IMR-90 (cell line): Measurements from ENCODE around the gene ARL2. TPM values are rescaled to one million over a fixed set of nuclear protein-coding genes. Genes with fewer than 3 reads are reported as not detected.

Source experiments
- ATAC-seq: fragments of 200-7000 bp; cut with Tn5 transposase; 2 replicates; pipeline ENCODE4 v1.9.1; 2020; ENCODE audit warnings: low read depth, mild to moderate bottlenecking, moderate library complexity
- BruUV-seq: library from RNA; stranded (reverse); fragments of 400-500 nt; replicated peaks from 2 replicates; lab custom pipeline; 2021; lab: Mats Ljungman, UMichigan
- CTCF ChIA-PET: fragments of 300-600 bp; formaldehyde crosslinking; extraction: SDS; loops from one replicate; lab custom pipeline; 2021; ENCODE audit warnings: antibody characterized with exemption; lab: Yijun Ruan, JAX
- POLR2A ChIA-PET: fragments of 300-600 bp; sonication (Branson Sonifier 250); formaldehyde crosslinking; loops from one replicate; lab custom pipeline; 2022; ENCODE audit warnings: antibody characterized with exemption; ENCODE audit not compliant: unreplicated experiment; lab: Charles Lee
- DNase-seq: peaks from one replicate; pipeline ENCODE4 v3.0.0; 2013
- H2AFZ ChIP-seq: replicated peaks from 2 replicates; pipeline ENCODE3; 2013; ENCODE audit warnings: low read length, mild to moderate bottlenecking; ENCODE audit not compliant: poor library complexity
- H2AK5ac ChIP-seq: 2 replicates; pipeline ENCODE4 v1.6.1; 2013; ENCODE audit warnings: low read depth, low read length, inconsistent platforms
- H2AK9ac ChIP-seq: replicated peaks from 2 replicates; pipeline ENCODE3; 2013; ENCODE audit warnings: mild to moderate bottlenecking, low read depth, low read length, moderate library complexity; ENCODE audit not compliant: poor library complexity
- H2BK120ac ChIP-seq: 2 replicates; pipeline ENCODE4 v1.6.1; 2013; ENCODE audit warnings: low read depth, low read length, inconsistent platforms
- H2BK15ac ChIP-seq: 3 replicates; pipeline ENCODE4 v1.6.1; 2013; ENCODE audit warnings: low read depth, low read length, inconsistent platforms
- H2BK20ac ChIP-seq: 2 replicates; pipeline ENCODE4 v1.6.1; 2013; ENCODE audit warnings: low read depth, mild to moderate bottlenecking, inconsistent platforms, low read length, moderate library complexity
- H2BK5ac ChIP-seq: 2 replicates; pipeline ENCODE4 v1.6.1; 2013; ENCODE audit warnings: mild to moderate bottlenecking, low read depth, low read length, inconsistent platforms; ENCODE audit not compliant: poor library complexity, severe bottlenecking
- H3K14ac ChIP-seq: replicated peaks from 2 replicates; pipeline ENCODE4 v1.6.1; 2013; ENCODE audit warnings: low read depth, low read length, inconsistent platforms
- H3K18ac ChIP-seq: 2 replicates; pipeline ENCODE4 v1.6.1; 2013; ENCODE audit warnings: low read depth, low read length, control low read depth
- H3K23ac ChIP-seq: 2 replicates; pipeline ENCODE4 v1.6.1; 2013; ENCODE audit warnings: low read depth, low read length, inconsistent platforms
- H3K27ac ChIP-seq: 2 replicates; pipeline ENCODE4 v1.5.1; 2013; ENCODE audit warnings: mild to moderate bottlenecking, control low read depth, low read length; ENCODE audit not compliant: insufficient read depth
- H3K27me3 ChIP-seq: 2 replicates; pipeline ENCODE4 v1.6.1; 2013; ENCODE audit warnings: low read length; ENCODE audit not compliant: control insufficient read depth, insufficient read depth
- H3K36me3 ChIP-seq: 2 replicates; pipeline ENCODE4 v1.6.1; 2013; ENCODE audit warnings: low read length, mixed read lengths; ENCODE audit not compliant: control insufficient read depth, insufficient read depth
- H3K4ac ChIP-seq: 2 replicates; pipeline ENCODE4 v1.6.1; 2013; ENCODE audit warnings: low read depth, low read length, inconsistent platforms
- H3K4me1 ChIP-seq: 2 replicates; pipeline ENCODE4 v1.6.1; 2013; ENCODE audit warnings: low read length, mixed read lengths; ENCODE audit not compliant: control insufficient read depth, insufficient read depth
- H3K4me2 ChIP-seq: 2 replicates; pipeline ENCODE4 v1.6.1; 2013; ENCODE audit warnings: low read depth, mild to moderate bottlenecking, control low read depth, low read length, moderate library complexity
- H3K4me3 ChIP-seq: 2 replicates; pipeline ENCODE4 v1.5.1; 2013; ENCODE audit warnings: low read depth, mild to moderate bottlenecking, control low read depth, low read length, moderate library complexity; ENCODE audit not compliant: insufficient read depth
- H3K56ac ChIP-seq: 2 replicates; pipeline ENCODE4 v1.6.1; 2013; ENCODE audit warnings: low read length, inconsistent platforms; ENCODE audit not compliant: insufficient read depth; ENCODE audit errors: extremely low read depth
- H3K79me1 ChIP-seq, 2 experiments: 2 replicates each; pipeline ENCODE4 v1.6.1; 2013; ENCODE audit warnings: low read length in 2 of 2, inconsistent platforms in 1 of 2, low read depth in 1 of 2
- H3K9ac ChIP-seq: 2 replicates; pipeline ENCODE4 v1.6.1; 2013; ENCODE audit warnings: low read depth, low read length, control low read depth
- H3K9me1 ChIP-seq: 2 replicates; pipeline ENCODE4 v1.6.1; 2013; ENCODE audit warnings: low read length, inconsistent platforms; ENCODE audit not compliant: insufficient read depth
- H3K9me3 ChIP-seq: 2 replicates; pipeline ENCODE4 v1.6.1; 2013; ENCODE audit warnings: low read length; ENCODE audit not compliant: control insufficient read depth, insufficient read depth
- H4K20me1 ChIP-seq: 2 replicates; pipeline ENCODE4 v1.6.1; 2013; ENCODE audit warnings: low read length, inconsistent platforms; ENCODE audit not compliant: insufficient read depth
- H4K5ac ChIP-seq: 2 replicates; pipeline ENCODE4 v1.6.1; 2013; ENCODE audit warnings: mild to moderate bottlenecking, low read depth, low read length, control low read depth
- H4K8ac ChIP-seq, 2 experiments: 2 replicates each; pipeline ENCODE4 v1.6.1; 2013; ENCODE audit warnings: low read depth in 2 of 2, low read length in 2 of 2, control low read depth in 1 of 2, inconsistent platforms in 1 of 2
- H4K91ac ChIP-seq: 2 replicates; pipeline ENCODE4 v1.6.1; 2013; ENCODE audit warnings: low read depth, low read length, inconsistent platforms; ENCODE audit not compliant: insufficient read depth
- CEBPB ChIP-seq: IDR thresholded peaks from 2 replicates; pipeline ENCODE4 v1.6.1; 2012; ENCODE audit warnings: low read depth, low read length, improper control_type of control experiment
- MAZ ChIP-seq: IDR thresholded peaks from 2 replicates; pipeline ENCODE4 v1.6.1; 2012; ENCODE audit warnings: low read depth, mild to moderate bottlenecking, low read length, improper control_type of control experiment, moderate library complexity, borderline replicate concordance
- POLR2A ChIP-seq: IDR thresholded peaks from 2 replicates; pipeline ENCODE4 v1.6.1; 2012; ENCODE audit warnings: mild to moderate bottlenecking, low read depth, low read length
- RCOR1 ChIP-seq: IDR thresholded peaks from 2 replicates; pipeline ENCODE4 v1.6.1; 2012; ENCODE audit warnings: mild to moderate bottlenecking, low read length, improper control_type of control experiment; ENCODE audit not compliant: insufficient replicate concordance
- RFX5 ChIP-seq: IDR thresholded peaks from 2 replicates; pipeline ENCODE4 v1.8.0; 2012; ENCODE audit warnings: low read depth, mild to moderate bottlenecking, low read length, moderate library complexity
- WGBS, 2 experiments: methylation state at CpG; one replicate each; pipeline versions ENCODE4 v1.1.5 to v1.1.7; 2013; ENCODE audit warnings: missing lambda C conversion rate in 2 of 2; ENCODE audit not compliant: insufficient read length in 1 of 2; ENCODE audit errors: extremely low coverage in 2 of 2; 5-methylcytosine and 5-hydroxymethylcytosine counted together
- dilution Hi-C: fragments of 300-500 bp; cut with HindIII; formaldehyde crosslinking; loops from one replicate; pipeline ENCODE4 v1.14.3; 2018; ENCODE audit warnings: low sequenced_read_pairs; ENCODE audit not compliant: unreplicated experiment
- in situ Hi-C: fragments of 300-500 bp; cut with MboI; formaldehyde crosslinking; loops from 3 replicates; pipeline ENCODE4 v1.14.3; 2019; ENCODE audit warnings: low sequenced_read_pairs, inconsistent platforms, mixed read lengths
- intact Hi-C: fragments of 100-400 bp; cut with micrococcal nuclease; formaldehyde crosslinking; loops from 2 replicates; pipeline ENCODE4 v1.10.0; 2022
- polyA plus RNA-seq, 3 experiments: library from polyadenylated mRNA; depleted of rRNA; stranded (reverse); fragments of >200 nt; gene quantifications; 2 replicates each; pipeline ENCODE4 v1.2.3, GENCODE V29; 2012; ENCODE audit warnings: low replicate concordance in 1 of 3
- total RNA-seq: library from RNA; depleted of rRNA; stranded (reverse); fragments of >200 nt; gene quantifications from 2 replicates; pipeline ENCODE4 v1.2.3, GENCODE V29; 2012
- TF ChIP-seq, protein P1 (sequence below): fragments of 150-350 bp; IDR thresholded peaks from 2 replicates; pipeline ENCODE4 v1.6.1; 2016; ENCODE audit warnings: low read depth, mild to moderate bottlenecking, low read length, moderate library complexity, borderline replicate concordance

The ARL2 gene
- total and polyA plus RNA-seq, 2 of the 4 experiments (the other 2 are of a cell fraction): 48.9 to 152 TPM

DNA sequence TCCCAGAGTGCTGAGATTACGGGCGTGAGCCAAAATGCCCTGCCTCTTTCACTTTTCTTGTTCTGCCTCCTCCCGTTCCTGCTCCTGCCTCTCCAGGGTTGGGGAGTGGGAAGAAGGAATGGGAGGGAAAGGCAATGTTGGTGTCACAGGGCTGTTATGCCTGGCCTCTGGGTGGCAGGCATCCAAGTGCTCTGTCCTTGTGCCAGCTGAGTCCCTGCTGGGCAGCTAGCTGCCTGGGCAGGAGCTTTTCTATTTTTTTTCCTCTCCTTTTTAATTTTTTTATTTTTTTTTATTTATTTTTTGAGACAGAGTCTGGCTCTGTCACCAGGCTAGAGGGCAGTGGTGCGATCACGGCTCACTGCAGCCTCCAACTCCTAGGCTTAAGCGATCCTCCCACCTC is 23.0 kb downstream of the ARL2 start:
- Histone ChIP-seq H3K27ac (no peak overlapping the region), H3K27me3 (no peaks in the 10 kb centered on the region), H3K18ac (no peak overlapping the region), H4K20me1 (no peaks in the 10 kb centered on the region), H2BK120ac (no peak overlapping the region), H3K4me2 (no peak overlapping the region), H3K9me1 (no peaks in the 10 kb centered on the region), H3K9ac (no peak overlapping the region), H2BK5ac (no peak overlapping the region), H3K36me3 (peaks cover 24% of the 10 kb centered on the region; the same call in 1 of the 2 replicates), H3K4ac (no peak overlapping the region), H3K4me3 (no peak overlapping the region), H3K14ac (no peak overlapping the region), H4K91ac (no peak overlapping the region), H2AK5ac (no peak overlapping the region), H2BK20ac (no peak overlapping the region), H2AFZ (no peak overlapping the region), H4K8ac (no peak overlapping the region), H3K23ac (no peak overlapping the region), H3K79me1 (peaks cover 3 to 4% of the 10 kb centered on the region in 2 experiments; a peak in 3 of 4 replicates), H2AK9ac (no peak overlapping the region), H3K56ac (no peak overlapping the region), H3K9me3 (no peaks in the 10 kb centered on the region), H3K4me1 (no peaks in the 10 kb centered on the region), H4K5ac (no peak overlapping the region), H2BK15ac (no peak overlapping the region)
- TF ChIP-seq MAZ: no peak
- TF ChIP-seq CEBPB: no peak
- TF ChIP-seq RCOR1: no peak
- TF ChIP-seq, protein P1, sequence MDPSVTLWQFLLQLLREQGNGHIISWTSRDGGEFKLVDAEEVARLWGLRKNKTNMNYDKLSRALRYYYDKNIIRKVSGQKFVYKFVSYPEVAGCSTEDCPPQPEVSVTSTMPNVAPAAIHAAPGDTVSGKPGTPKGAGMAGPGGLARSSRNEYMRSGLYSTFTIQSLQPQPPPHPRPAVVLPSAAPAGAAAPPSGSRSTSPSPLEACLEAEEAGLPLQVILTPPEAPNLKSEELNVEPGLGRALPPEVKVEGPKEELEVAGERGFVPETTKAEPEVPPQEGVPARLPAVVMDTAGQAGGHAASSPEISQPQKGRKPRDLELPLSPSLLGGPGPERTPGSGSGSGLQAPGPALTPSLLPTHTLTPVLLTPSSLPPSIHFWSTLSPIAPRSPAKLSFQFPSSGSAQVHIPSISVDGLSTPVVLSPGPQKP: no peak
- no peak for TF ChIP-seq RFX5
- TF ChIP-seq POLR2A: no peak
- intact Hi-C loops (no loop called here), dilution Hi-C loops (no loop called here), in situ Hi-C loops (no loop called here)
- ChIA-PET CTCF (interaction anchor here (0.6 kb wide), 1 partner anchor 14 kb away, joined by 3 read pairs; no protein-coding TSS in a partner anchor), POLR2A (no interaction called here)
- BruUV-seq: no TSS peak
- no CpG with 5 or more reads among the region's 6 CpGs for WGBS, 2 experiments
- no peak for ATAC-seq
- no peak for DNase-seq
